H9 (cell line): ENCODE measurements around the gene AGGF1. TPM values are rescaled to one million over a fixed set of nuclear protein-coding genes. Genes with fewer than 3 reads are reported as not detected.

Source experiments
- DNase-seq: peaks from one replicate; pipeline ENCODE4 v3.0.0-alpha.2; 2017
- H2AFZ ChIP-seq: one replicate; pipeline ENCODE4 v1.6.1; 2013; ENCODE audit warnings: mild to moderate bottlenecking, low read length, control low read depth, moderate library complexity
- H2AK5ac ChIP-seq: 2 replicates; pipeline ENCODE4 v1.6.1; 2013; ENCODE audit warnings: low read length, control low read depth, mixed read lengths; ENCODE audit not compliant: insufficient read length
- H2BK120ac ChIP-seq: one replicate; pipeline ENCODE4 v1.6.1; 2013; ENCODE audit warnings: low read depth, mild to moderate bottlenecking, low read length, control low read depth, inconsistent platforms; ENCODE audit not compliant: poor library complexity, severe bottlenecking
- H2BK12ac ChIP-seq: 2 replicates; pipeline ENCODE4 v1.6.1; 2013; ENCODE audit warnings: low read length, control low read depth, mixed read lengths, low read depth; ENCODE audit not compliant: insufficient read length
- H2BK15ac ChIP-seq: 2 replicates; pipeline ENCODE4 v1.6.1; 2013; ENCODE audit warnings: low read depth, low read length, control low read depth
- H2BK20ac ChIP-seq: one replicate; pipeline ENCODE4 v1.6.1; 2013; ENCODE audit warnings: low read depth, mild to moderate bottlenecking, low read length, control low read depth, inconsistent platforms; ENCODE audit not compliant: poor library complexity, severe bottlenecking
- H2BK5ac ChIP-seq: 2 replicates; pipeline ENCODE4 v1.6.1; 2013; ENCODE audit warnings: low read length, control low read depth, mixed read lengths; ENCODE audit not compliant: insufficient read length
- H3K14ac ChIP-seq: 2 replicates; pipeline ENCODE4 v1.6.1; 2013; ENCODE audit warnings: low read length, control low read depth; ENCODE audit not compliant: insufficient read depth
- H3K18ac ChIP-seq: 2 replicates; pipeline ENCODE4 v1.6.1; 2013; ENCODE audit warnings: low read depth, mild to moderate bottlenecking, mixed read lengths, low read length, control low read depth; ENCODE audit not compliant: insufficient read length
- H3K23ac ChIP-seq: 2 replicates; pipeline ENCODE4 v1.6.1; 2013; ENCODE audit warnings: low read length, control low read depth, mixed read lengths, low read depth; ENCODE audit not compliant: insufficient read length
- H3K23me2 ChIP-seq: 2 replicates; pipeline ENCODE4 v1.6.1; 2013; ENCODE audit warnings: low read depth, mild to moderate bottlenecking, mixed read lengths, low read length, control low read depth; ENCODE audit not compliant: insufficient read length, poor library complexity, severe bottlenecking
- H3K27ac ChIP-seq: 2 replicates; pipeline ENCODE4 v1.5.1; 2013; ENCODE audit warnings: low read length, control low read depth, mixed read lengths, low read depth; ENCODE audit not compliant: insufficient read length
- H3K27me3 ChIP-seq: 2 replicates; pipeline ENCODE4 v1.6.1; 2013; ENCODE audit warnings: low read length, control low read depth, inconsistent platforms; ENCODE audit not compliant: insufficient read depth
- H3K4ac ChIP-seq: 2 replicates; pipeline ENCODE4 v1.6.1; 2013; ENCODE audit warnings: low read depth, mild to moderate bottlenecking, control low read depth, inconsistent platforms, low read length, moderate library complexity
- H3K4me1 ChIP-seq: 2 replicates; pipeline ENCODE4 v1.6.1; 2013; ENCODE audit warnings: low read length, control low read depth, inconsistent platforms; ENCODE audit not compliant: insufficient read depth
- H3K4me2 ChIP-seq: 2 replicates; pipeline ENCODE4 v1.6.1; 2013; ENCODE audit warnings: low read length, control low read depth, mixed read lengths; ENCODE audit not compliant: insufficient read length, insufficient read depth
- H3K56ac ChIP-seq: 2 replicates; pipeline ENCODE4 v1.6.1; 2013; ENCODE audit warnings: low read depth, mild to moderate bottlenecking, mixed read lengths, low read length, control low read depth; ENCODE audit not compliant: insufficient read length
- H3K79me1 ChIP-seq: 2 replicates; pipeline ENCODE4 v1.6.1; 2013; ENCODE audit warnings: low read depth, mild to moderate bottlenecking, moderate library complexity, low read length, control low read depth, inconsistent platforms; ENCODE audit not compliant: insufficient read depth, poor library complexity, severe bottlenecking
- H3K79me2 ChIP-seq: 2 replicates; pipeline ENCODE4 v1.6.1; 2013; ENCODE audit warnings: low read length, control low read depth, inconsistent platforms; ENCODE audit not compliant: insufficient read depth
- H3K9ac ChIP-seq: 2 replicates; pipeline ENCODE4 v1.6.1; 2013; ENCODE audit warnings: low read length, control low read depth, mixed read lengths; ENCODE audit not compliant: insufficient read length; ENCODE audit errors: extremely low read depth
- H3K9me3 ChIP-seq: one replicate; pipeline ENCODE4 v1.6.1; 2013; ENCODE audit warnings: low read depth, low read length, inconsistent platforms; ENCODE audit not compliant: control insufficient read depth
- H3T11ph ChIP-seq: one replicate; pipeline ENCODE4 v1.6.1; 2013; ENCODE audit warnings: mild to moderate bottlenecking, low read length, control low read depth, inconsistent platforms
- H4K20me1 ChIP-seq: one replicate; pipeline ENCODE4 v1.6.1; 2013; ENCODE audit not compliant: control insufficient read depth, insufficient read length, insufficient read depth
- H4K5ac ChIP-seq: 2 replicates; pipeline ENCODE4 v1.6.1; 2013; ENCODE audit warnings: low read depth, mild to moderate bottlenecking, mixed read lengths, low read length, control low read depth; ENCODE audit not compliant: insufficient read length
- H4K8ac ChIP-seq: replicated peaks from 2 replicates; pipeline ENCODE4 v1.6.1; 2013; ENCODE audit warnings: low read length, control low read depth, mixed read lengths, low read depth; ENCODE audit not compliant: insufficient read length
- H4K91ac ChIP-seq: 2 replicates; pipeline ENCODE4 v1.6.1; 2013; ENCODE audit warnings: low read depth, mild to moderate bottlenecking, moderate library complexity, mixed read lengths, low read length, control low read depth; ENCODE audit not compliant: insufficient read length
- H3K27ac Mint-ChIP-seq, 3 experiments: 2 replicates in 2 of 3; 3 replicates in 1 of 3; pipeline ENCODE4 v1.8.0; 2020 to 2021; ENCODE audit warnings: mixed read lengths in 3 of 3, mild to moderate bottlenecking in 1 of 3, moderate library complexity in 1 of 3
- H3K27me3 Mint-ChIP-seq: 2 replicates; pipeline ENCODE4 v1.8.0; 2021; ENCODE audit warnings: low read depth, mild to moderate bottlenecking, moderate library complexity, mixed read lengths
- H3K36me3 Mint-ChIP-seq, 3 experiments: 2 replicates in 2 of 3; 3 replicates in 1 of 3; pipeline ENCODE4 v1.8.0; 2020 to 2021; ENCODE audit warnings: low read depth in 3 of 3, mixed read lengths in 3 of 3; ENCODE audit not compliant: insufficient read depth in 1 of 3
- H3K4me1 Mint-ChIP-seq, 2 experiments: 2 replicates each; pipeline ENCODE4 v1.8.0; 2020; ENCODE audit warnings: mixed read lengths in 2 of 2
- H3K4me3 Mint-ChIP-seq, 2 experiments: 2 replicates in 1 of 2; 3 replicates in 1 of 2; pipeline ENCODE4 v1.8.0; 2020 to 2021; ENCODE audit warnings: mild to moderate bottlenecking in 2 of 2, mixed read lengths in 2 of 2, moderate library complexity in 1 of 2
- H3K9me3 Mint-ChIP-seq, 2 experiments: 2 replicates in 1 of 2; 3 replicates in 1 of 2; pipeline ENCODE4 v1.8.0; 2020; ENCODE audit warnings: mild to moderate bottlenecking in 2 of 2, mixed read lengths in 2 of 2, moderate library complexity in 1 of 2
- CTCF ChIP-seq: fragments of 200-600 bp; sonication (generic); conservative IDR thresholded peaks from 3 replicates; pipeline ENCODE4 v1.8.0; 2021; ENCODE audit warnings: antibody characterized with exemption, mild to moderate bottlenecking
- WGBS: extraction: QIAGEN DNeasy Blood & Tissue Kit; methylation state at CpG from one replicate; pipeline ENCODE4 v1.1.7; 2013; ENCODE audit warnings: missing lambda C conversion rate, low lambda C conversion rate, mixed read lengths; ENCODE audit not compliant: insufficient read length; ENCODE audit errors: extremely low coverage; 5-methylcytosine and 5-hydroxymethylcytosine counted together
- total RNA-seq: library from RNA; stranded (reverse); gene quantifications from 2 replicates; pipeline ENCODE4 v1.2.1, GENCODE V29; 2021

Gene AGGF1
- total RNA-seq, 1 experiment from 2014 or later = 13.6 TPM

DNA sequence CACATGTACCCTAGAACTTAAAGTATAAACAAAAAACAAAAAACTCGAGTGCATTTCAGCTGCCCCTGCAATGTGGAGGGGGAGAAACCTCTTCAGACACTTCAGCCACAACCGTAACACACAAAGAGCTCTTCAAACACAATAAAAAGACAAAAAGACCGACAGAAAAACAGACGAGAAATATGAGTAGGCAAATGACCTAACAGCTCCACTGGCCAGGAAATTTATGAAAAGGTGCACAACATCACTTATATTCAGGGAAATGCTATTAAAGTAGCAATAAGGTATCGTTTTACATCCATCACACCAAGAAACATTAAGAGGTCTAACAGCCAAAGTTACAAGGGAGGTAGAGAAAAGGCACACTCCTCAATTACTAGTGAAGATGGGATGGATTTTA, 50.7 kb downstream of the AGGF1 start:
- H3T11ph ChIP-seq = no peak overlapping the region
- no peak overlapping the region for H2BK20ac ChIP-seq
- Mint-ChIP-seq H3K4me3 (no peak overlapping the region), H3K9me3 (peaks cover 0 to 3% of the 10 kb centered on the region in 2 experiments; a peak in 1 of 5 replicates), H3K27me3 (peaks cover 7% of the 10 kb centered on the region), H3K36me3 (peaks cover 6 to 21% (median 17%) of the 10 kb centered on the region in 3 experiments; a peak in 5 of 7 replicates), H3K4me1 (peaks cover 11 to 13% of the 10 kb centered on the region in 2 experiments), H3K27ac (no peak overlapping the region)
- no peaks in the 10 kb centered on the region for H3K4me1 ChIP-seq
- no peak for DNase-seq
- no peak overlapping the region for H3K4ac ChIP-seq
- H2AFZ ChIP-seq = no peak overlapping the region
- H3K14ac ChIP-seq = no peak overlapping the region
- H4K8ac ChIP-seq = no peak overlapping the region
- H4K91ac ChIP-seq = no peak overlapping the region
- no peaks in the 10 kb centered on the region for H3K23me2 ChIP-seq
- no peak overlapping the region for H3K56ac ChIP-seq
- no peaks in the 10 kb centered on the region for H3K79me2 ChIP-seq
- no peak overlapping the region for H3K9ac ChIP-seq
- no peak overlapping the region for H2BK15ac ChIP-seq
- H3K27me3 ChIP-seq = no peaks in the 10 kb centered on the region
- no peak overlapping the region for H2BK5ac ChIP-seq
- no peak overlapping the region for H2BK12ac ChIP-seq
- H3K23ac ChIP-seq = no peak overlapping the region
- H4K5ac ChIP-seq = no peak overlapping the region
- WGBS = no CpG with 5 or more reads among the region's 5 CpGs
- H3K27ac ChIP-seq = no peak overlapping the region
- H3K79me1 ChIP-seq = no peaks in the 10 kb centered on the region
- no peak overlapping the region for H3K4me2 ChIP-seq
- H2AK5ac ChIP-seq = no peak overlapping the region
- TF ChIP-seq CTCF = no peak
- H2BK120ac ChIP-seq = no peak overlapping the region
- H3K9me3 ChIP-seq = no peaks in the 10 kb centered on the region
- H3K18ac ChIP-seq = no peak overlapping the region
- no peaks in the 10 kb centered on the region for H4K20me1 ChIP-seq
